GM23248 (cell line): ENCODE data around the gene DNAH14.

Experiments used
- EZH2 ChIP-seq: fragments of 200-600 bp; sonication (generic); IDR thresholded peaks from 2 replicates; pipeline ENCODE4 v1.6.1; 2018; ENCODE audit warnings: antibody characterized with exemption, mild to moderate bottlenecking; ENCODE audit not compliant: insufficient read depth, poor library complexity, severe bottlenecking
- EZH2phosphoT487 ChIP-seq: fragments of 200-600 bp; sonication (generic); IDR thresholded peaks from 2 replicates; pipeline ENCODE4 v1.6.1; 2018; ENCODE audit warnings: antibody characterized with exemption, moderate library complexity, mild to moderate bottlenecking, low read depth; ENCODE audit not compliant: insufficient read depth

GRCh38 chr1:225347123-225347683 is 417.7 kb downstream of the DNAH14 start:
- no peak for TF ChIP-seq EZH2phosphoT487
- TF ChIP-seq EZH2: no peak
